Measurements from ENCODE around the gene TSTD1.

- TF ChIP-seq POLR2A (IDR thresholded peaks at IDR 0.05), result no peak
- TF ChIP-seq, protein P1, sequence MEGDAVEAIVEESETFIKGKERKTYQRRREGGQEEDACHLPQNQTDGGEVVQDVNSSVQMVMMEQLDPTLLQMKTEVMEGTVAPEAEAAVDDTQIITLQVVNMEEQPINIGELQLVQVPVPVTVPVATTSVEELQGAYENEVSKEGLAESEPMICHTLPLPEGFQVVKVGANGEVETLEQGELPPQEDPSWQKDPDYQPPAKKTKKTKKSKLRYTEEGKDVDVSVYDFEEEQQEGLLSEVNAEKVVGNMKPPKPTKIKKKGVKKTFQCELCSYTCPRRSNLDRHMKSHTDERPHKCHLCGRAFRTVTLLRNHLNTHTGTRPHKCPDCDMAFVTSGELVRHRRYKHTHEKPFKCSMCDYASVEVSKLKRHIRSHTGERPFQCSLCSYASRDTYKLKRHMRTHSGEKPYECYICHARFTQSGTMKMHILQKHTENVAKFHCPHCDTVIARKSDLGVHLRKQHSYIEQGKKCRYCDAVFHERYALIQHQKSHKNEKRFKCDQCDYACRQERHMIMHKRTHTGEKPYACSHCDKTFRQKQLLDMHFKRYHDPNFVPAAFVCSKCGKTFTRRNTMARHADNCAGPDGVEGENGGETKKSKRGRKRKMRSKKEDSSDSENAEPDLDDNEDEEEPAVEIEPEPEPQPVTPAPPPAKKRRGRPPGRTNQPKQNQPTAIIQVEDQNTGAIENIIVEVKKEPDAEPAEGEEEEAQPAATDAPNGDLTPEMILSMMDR (IDR thresholded peaks at IDR 0.05 in 4 of 5, conservative IDR thresholded peaks at IDR 0.05 in 1 of 5), result no peak
Measured at GRCh38 chr1:161082996-161083747, 44.4 kb upstream of the TSTD1 start.

Measured in gastrocnemius medialis (tissue), 4 donors.